ENCODE results near the gene GPR180.
A peak's percentile ranks its signal among the peaks of the same experiment; 100 is the strongest.

The GPR180 gene

DNA sequence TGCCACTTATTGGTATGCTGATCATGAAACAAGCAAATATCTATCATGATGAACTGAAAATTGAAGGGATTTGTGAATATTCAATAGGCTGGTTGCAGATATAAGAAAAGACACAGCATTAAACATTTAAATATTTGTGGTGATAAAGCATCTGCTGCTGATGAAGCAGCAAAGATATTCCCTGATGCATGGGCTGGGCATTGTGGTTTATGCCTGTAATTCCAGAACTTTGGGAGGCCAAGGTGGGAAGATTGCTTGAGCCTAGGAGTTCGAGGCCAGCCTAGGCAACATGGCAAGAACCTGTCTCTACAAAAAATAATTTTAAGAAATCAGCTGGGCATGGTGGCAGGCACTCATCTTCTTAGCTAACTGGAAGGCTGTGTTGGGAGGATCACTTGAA is 54.5 kb downstream of the GPR180 start:
- no peak for DNase-seq (ENCODE audit: low read depth)

DNA sequence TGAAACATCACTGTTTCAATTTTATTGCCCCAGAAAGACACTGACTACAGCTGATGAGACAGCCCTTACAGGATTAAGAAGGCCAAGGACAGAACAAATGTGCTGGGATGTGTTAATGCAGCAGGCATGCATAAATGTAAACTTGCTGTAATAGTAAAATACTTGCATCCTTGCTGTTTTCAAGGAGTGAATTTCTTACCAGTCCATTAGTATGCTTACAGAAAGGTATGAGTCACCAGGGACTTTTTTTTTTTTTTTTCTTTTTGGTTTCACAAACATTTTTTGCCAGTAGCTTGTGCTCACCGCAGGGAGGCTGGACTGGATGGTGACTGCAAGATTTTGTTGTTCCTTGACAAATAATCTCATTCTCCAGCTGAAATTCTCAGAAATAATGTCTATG is 55.1 kb downstream of the GPR180 start:
- no peak for DNase-seq (ENCODE audit: low read depth)

GRCh38 chr13:94657167-94657566 is 55.5 kb downstream of the GPR180 start:
- DNase-seq (ENCODE audit: low read depth), result no peak

GRCh38 chr13:94658926-94659597 is 57.4 kb downstream of the GPR180 start:
- DNase-seq (ENCODE audit: low read depth), result no peak

GRCh38 chr13:94659598-94659946 is 57.9 kb downstream of the GPR180 start:
- no peak for DNase-seq (ENCODE audit: low read depth)

DNA sequence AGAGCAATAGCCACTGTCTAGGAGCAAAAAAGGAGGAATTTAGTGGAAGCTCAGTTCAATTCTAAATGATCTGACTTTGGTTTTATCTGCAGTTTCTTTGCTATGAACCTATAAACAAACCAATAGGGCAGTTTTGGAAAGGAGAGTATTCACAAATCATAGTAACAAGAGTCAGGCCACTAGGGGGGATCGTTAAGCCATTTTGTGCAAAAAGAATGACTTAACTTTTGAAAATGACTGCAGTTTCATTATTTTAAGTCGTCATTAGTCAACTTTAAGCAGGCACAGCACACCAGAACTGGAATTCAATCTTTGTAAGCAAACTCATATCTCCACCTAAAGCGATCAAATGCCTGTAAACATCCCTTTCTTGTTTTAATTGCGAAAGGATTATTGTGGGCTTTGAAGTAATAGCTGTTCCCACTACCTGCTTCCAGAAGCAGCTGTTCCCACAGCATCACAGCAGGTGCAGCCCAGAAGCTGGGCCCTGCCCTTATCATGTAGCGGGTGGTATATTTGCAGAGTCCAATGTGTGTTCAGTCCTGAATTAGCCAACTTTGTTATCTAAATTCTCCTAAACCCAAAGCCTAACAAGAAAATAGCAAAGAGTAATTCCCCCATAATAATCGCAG is 59.2 kb downstream of the GPR180 start:
- DNase-seq (ENCODE audit: low read depth), result no peak

- no peak for DNase-seq (ENCODE audit: low read depth)
These were observed 59.7 kb downstream of the GPR180 start for GRCh38 chr13:94661406-94661805.

DNA sequence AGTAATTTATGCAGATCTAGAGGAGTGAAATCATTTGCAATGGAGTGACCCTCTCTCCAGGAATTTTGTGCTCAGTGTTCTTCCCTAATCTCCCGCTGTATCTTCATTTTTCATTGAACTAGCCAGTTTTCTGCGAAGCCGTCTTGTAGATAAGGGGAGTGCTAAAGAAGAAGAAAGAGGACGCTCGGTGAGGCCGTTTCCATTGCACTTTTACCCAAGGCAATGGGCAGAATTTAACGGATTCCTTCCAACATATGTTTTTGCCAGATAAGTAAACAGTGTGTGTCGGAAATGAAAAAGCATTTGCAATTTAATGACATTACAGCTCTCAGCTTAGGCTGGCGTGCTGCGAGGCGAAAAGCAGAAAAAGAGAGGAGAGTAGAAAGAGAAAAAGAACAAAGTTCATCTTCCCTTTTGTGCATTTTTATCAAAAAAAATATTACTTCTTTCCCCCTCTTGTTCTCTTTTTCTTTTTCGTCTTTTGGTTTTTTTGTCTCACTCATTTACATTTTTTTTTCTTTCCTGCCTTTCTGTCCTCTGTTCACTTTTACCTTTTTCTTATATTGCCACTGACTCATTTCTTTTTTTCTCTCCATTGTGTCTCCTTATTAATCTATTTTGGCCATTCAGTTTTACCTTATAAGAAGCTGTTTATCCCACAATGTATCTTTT is 60.8 kb downstream of the GPR180 start:
- no peak for DNase-seq (ENCODE audit: low read depth)

GRCh38 chr13:94664889-94665288 is 63.2 kb downstream of the GPR180 start:
- DNase-seq (ENCODE audit: low read depth), result no peak

- DNase-seq (ENCODE audit: low read depth), result no peak
These were observed 64.4 kb downstream of the GPR180 start for GRCh38 chr13:94666065-94666464.

DNA sequence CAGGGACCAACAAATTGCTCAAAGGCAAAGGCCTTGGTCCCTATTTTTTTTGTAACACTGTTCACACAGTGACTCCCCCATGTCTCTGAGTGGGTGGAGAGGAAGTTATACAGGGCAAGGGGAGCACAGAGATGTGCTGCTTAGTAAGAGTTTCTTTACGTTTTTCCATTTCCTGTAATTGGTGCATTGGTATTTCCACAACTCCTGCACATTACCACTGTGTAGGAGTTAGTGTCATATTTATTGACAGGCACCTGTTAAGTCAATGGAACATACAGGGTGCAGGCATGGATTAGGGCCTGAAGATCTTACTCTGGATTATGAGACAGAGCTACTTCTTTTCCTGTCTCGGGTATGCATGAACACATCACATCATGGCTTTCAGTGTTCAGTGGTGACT is 65.5 kb downstream of the GPR180 start:
- no peak for DNase-seq (ENCODE audit: low read depth)

DNA sequence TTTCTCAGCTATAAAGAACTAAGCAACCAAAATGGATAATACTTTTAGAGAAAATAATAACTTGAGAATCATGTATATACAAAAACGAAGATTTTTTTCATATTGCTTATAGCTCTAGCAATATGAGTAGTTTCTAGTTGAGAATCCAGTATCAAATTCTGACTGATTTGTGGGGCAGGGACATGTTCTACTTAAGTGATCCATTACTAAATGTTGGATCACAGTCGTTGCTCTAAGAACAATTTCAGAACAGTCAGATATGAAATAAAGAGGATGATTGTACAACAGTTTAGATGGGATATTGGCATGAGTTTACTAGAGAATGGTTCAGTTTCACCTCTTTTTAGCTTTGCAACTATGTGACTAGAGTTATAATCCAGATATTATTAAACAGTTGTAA is 70.7 kb downstream of the GPR180 start:
- DNase-seq (ENCODE audit: low read depth), result no peak

- DNase-seq (ENCODE audit: low read depth), result no peak
These were observed 72.2 kb downstream of the GPR180 start for GRCh38 chr13:94673851-94674250.

DNA sequence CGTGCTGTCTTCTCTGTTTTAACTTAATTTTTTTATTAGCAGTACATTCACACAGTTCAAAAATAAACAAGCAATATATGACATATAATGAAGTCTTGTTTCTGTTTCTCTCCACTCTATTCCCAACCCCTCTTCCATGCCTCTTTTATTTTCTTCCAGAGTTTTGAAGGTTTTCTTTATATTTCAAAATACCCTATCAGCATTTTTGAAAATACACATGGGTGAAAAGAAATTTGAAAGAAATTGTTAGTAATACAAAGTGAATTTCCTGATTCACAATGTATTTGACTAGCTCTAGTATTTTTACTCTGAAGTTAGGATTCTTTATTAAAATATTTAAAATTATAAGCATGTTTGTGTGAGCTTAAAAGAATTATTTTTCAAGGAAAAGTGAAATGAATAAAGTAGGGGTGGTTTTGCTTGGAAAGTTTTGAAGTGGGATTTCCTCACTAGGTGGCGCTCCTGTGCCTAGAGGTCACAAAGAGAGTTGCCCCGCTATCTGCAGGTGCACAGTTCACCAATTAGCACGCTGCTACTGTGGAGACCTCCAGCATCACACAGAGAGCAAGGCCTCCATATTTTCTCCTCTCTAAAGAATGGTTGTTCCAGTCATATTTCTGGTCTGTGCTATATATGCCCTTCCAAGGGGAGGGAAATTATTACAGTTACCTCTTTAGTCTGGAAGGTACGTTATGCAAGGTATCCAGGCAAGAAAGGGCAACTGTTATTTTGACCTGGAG is 73.1 kb downstream of the GPR180 start:
- peak; percentile 14 for DNase-seq (ENCODE audit: low read depth)

GRCh38 chr13:94677799-94678198 is 76.1 kb downstream of the GPR180 start:
- DNase-seq (ENCODE audit: low read depth), result no peak

GRCh38 chr13:94678845-94679244 is 77.2 kb downstream of the GPR180 start:
- DNase-seq (ENCODE audit: low read depth), result no peak

- DNase-seq (ENCODE audit: low read depth), result no peak
These were observed 78.0 kb downstream of the GPR180 start for GRCh38 chr13:94679614-94680013.

DNA sequence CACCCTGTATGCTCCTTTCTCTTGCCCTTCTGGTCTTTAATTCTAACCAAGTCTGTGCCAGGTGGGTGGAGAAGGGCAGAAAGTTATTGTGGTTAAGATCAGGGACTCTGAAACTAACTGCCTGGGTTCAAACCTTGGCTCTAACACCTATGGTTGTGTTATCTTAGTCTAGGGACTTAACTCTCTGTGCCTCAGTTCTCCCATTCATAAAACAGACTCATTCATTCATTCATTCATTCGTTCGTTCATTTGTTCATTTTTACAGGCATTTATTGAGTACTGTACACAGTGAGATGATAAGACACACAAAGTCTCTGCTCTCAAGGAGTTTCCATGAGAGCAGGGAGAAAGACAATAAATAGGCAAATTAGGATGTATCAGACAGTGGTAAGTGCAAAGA is 80.6 kb downstream of the GPR180 start:
- DNase-seq (ENCODE audit: low read depth), result no peak

DNA sequence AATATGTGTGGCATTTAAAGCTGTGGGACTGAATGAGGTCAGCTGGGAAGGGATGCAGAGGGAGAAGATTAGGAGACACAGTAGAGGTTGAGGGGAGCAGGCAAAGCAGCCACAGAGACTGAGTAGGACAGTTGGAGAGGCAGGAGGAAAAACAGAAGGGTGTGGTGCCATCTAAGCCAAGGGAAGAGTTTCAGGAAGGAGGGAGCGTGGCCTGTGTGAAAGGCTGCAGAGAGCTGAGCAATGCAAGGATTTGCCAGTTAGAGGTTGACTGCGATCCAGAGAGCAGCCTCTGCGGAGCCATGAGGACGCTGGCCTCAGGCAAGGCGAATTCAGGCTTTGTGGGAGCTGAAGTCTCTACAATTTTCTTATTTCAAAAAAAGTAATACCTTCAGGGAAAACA is 81.8 kb downstream of the GPR180 start:
- DNase-seq (ENCODE audit: low read depth), result no peak

Data from activated gamma-delta T cell treated with anti-CD3 and anti-CD28 coated beads, Interleukin-2, amount 50 U/mL, for 16 hours (primary cell).